Measurements from ENCODE around the gene GPR22. TPM values are rescaled to one million over a fixed set of nuclear protein-coding genes. Genes with fewer than 3 reads are reported as not detected.

The GPR22 gene
- total and polyA plus RNA-seq, 10 of the 15 experiments (the other 5 are each of a cell fraction or from before 2014, with no cell fraction given) = 0.11 to 0.71 (median 0.47) TPM; not detected in 6

DNA sequence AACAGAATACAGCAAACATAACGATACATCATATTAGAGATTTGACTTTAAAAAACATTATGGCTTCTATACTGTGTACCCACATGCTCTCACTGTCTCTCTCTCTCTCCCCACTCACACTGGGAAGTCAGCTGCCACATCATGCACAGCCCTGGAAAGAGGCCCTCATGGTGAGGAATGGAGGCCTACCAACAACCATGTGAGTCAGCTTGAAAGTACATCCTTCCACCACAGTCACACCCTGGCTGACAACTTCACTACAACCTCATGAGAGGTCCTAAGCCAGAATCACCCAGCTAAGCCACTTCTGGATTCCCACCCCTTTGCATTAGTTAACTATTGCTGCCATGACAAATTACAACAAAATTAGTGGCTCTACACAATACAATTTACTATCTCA is 23.3 kb upstream of the GPR22 start (continued):
- TF ChIP-seq, protein P1, sequence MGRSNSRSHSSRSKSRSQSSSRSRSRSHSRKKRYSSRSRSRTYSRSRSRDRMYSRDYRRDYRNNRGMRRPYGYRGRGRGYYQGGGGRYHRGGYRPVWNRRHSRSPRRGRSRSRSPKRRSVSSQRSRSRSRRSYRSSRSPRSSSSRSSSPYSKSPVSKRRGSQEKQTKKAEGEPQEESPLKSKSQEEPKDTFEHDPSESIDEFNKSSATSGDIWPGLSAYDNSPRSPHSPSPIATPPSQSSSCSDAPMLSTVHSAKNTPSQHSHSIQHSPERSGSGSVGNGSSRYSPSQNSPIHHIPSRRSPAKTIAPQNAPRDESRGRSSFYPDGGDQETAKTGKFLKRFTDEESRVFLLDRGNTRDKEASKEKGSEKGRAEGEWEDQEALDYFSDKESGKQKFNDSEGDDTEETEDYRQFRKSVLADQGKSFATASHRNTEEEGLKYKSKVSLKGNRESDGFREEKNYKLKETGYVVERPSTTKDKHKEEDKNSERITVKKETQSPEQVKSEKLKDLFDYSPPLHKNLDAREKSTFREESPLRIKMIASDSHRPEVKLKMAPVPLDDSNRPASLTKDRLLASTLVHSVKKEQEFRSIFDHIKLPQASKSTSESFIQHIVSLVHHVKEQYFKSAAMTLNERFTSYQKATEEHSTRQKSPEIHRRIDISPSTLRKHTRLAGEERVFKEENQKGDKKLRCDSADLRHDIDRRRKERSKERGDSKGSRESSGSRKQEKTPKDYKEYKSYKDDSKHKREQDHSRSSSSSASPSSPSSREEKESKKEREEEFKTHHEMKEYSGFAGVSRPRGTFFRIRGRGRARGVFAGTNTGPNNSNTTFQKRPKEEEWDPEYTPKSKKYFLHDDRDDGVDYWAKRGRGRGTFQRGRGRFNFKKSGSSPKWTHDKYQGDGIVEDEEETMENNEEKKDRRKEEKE (IDR thresholded peaks at IDR 0.05) = no peak
- TF ChIP-seq SMAD1 (IDR thresholded peaks at IDR 0.05; ENCODE audit: low read depth, partially characterized antibody) (no peak), SIN3A (IDR thresholded peaks at IDR 0.05; ENCODE audit: low read depth, low read length) (no peak), RCOR1 (conservative IDR thresholded peaks at IDR 0.05; ENCODE audit: low read depth, low read length) (no peak), HCFC1 (IDR thresholded peaks at IDR 0.05; ENCODE audit: low read length) (no peak)
- TF ChIP-seq, protein P2, sequence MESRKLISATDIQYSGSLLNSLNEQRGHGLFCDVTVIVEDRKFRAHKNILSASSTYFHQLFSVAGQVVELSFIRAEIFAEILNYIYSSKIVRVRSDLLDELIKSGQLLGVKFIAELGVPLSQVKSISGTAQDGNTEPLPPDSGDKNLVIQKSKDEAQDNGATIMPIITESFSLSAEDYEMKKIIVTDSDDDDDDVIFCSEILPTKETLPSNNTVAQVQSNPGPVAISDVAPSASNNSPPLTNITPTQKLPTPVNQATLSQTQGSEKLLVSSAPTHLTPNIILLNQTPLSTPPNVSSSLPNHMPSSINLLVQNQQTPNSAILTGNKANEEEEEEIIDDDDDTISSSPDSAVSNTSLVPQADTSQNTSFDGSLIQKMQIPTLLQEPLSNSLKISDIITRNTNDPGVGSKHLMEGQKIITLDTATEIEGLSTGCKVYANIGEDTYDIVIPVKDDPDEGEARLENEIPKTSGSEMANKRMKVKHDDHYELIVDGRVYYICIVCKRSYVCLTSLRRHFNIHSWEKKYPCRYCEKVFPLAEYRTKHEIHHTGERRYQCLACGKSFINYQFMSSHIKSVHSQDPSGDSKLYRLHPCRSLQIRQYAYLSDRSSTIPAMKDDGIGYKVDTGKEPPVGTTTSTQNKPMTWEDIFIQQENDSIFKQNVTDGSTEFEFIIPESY (IDR thresholded peaks at IDR 0.05) = no peak

DNA sequence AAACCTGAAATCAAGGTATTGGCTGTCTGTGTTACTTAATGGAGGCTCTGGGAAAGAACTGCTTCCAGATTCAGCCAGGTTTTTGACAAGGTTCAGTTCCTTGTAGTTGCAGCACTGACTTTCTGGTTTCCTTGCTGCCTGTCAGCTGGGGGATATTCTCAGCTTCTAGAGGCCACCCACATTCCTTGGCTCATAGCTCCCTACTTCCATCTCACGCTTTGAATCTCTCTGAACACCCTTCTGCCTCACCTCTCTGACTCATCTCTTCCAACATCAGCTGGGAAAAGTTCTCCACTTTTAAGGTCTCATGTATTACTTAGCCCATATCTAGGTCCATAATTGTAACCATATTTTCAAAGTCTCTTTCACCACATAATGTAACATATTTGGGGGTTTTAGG is 22.9 kb upstream of the GPR22 start:
- ChIA-PET CTCF (no interaction called here), SMC1A (ENCODE audit: uncharacterized antibody, unreplicated experiment) (interaction anchor here (1.4 kb wide), 1 partner anchor 10 kb away, joined by 3 read pairs; no protein-coding TSS in a partner anchor), POLR2A (interaction anchor here (0.5 kb wide), 1 partner anchor 84 kb away, joined by 4 read pairs; no protein-coding TSS in a partner anchor), RAD21 (ENCODE audit: unreplicated experiment) (no interaction called here)
- in situ Hi-C loops (cut with MboI) (no loop called here), intact Hi-C loops (cut with micrococcal nuclease; ENCODE audit: unreplicated experiment) (no loop called here)
- 100% methylated on average over 1 of the region's 1 CpG for WGBS (ENCODE audit: insufficient coverage, insufficient replicate concordance, low lambda C conversion rate, missing lambda C conversion rate)
- Histone ChIP-seq H3K4me1 (ENCODE audit: control insufficient read depth, insufficient read depth, low read length) (no peaks in the 10 kb centered on the region), H3K9me3 (replicated peaks; ENCODE audit: control insufficient read depth, insufficient read depth, low read length) (peaks cover 1% of the 10 kb centered on the region; the same call in 1 of the 3 replicates), H3K27ac (ENCODE audit: control insufficient read depth, insufficient read depth) (no peak overlapping the region), H3K27me3 (replicated peaks in 1 of 2; ENCODE audit: control insufficient read depth in 2 of 2, insufficient read depth in 2 of 2, low read length in 1 of 2) (no peaks in the 10 kb centered on the region), H4K20me1 (ENCODE audit: control insufficient read depth, insufficient read depth) (no peaks in the 10 kb centered on the region), H3K4me3 (no peak overlapping the region), H3K36me3 (ENCODE audit: control insufficient read depth in 2 of 2, insufficient read depth in 2 of 2, low read length in 1 of 2) (no peaks in the 10 kb centered on the region), H2AFZ (ENCODE audit: control insufficient read depth, low read depth, low read length) (no peak overlapping the region), H3K79me2 (ENCODE audit: control insufficient read depth, insufficient read depth, low read length) (no peaks in the 10 kb centered on the region), H3K9ac (ENCODE audit: control insufficient read depth, insufficient read depth, low read length) (no peak overlapping the region), H3K4me2 (ENCODE audit: control insufficient read depth, insufficient read depth) (no peak overlapping the region)
- ATAC-seq (no peak), FAIRE-seq (no peak), DNase-seq (ENCODE audit: low read depth, low spot score) (no peak)
- no TSS peak for BruUV-seq (replicated peaks)
- TF ChIP-seq IKZF2 (IDR thresholded peaks at IDR 0.05) = no peak
- TF ChIP-seq JUND (IDR thresholded peaks at IDR 0.05; ENCODE audit: low read depth, low read length) = no peak
- no peak for TF ChIP-seq SUPT20H (IDR thresholded peaks at IDR 0.05; ENCODE audit: borderline replicate concordance, control insufficient read depth, low read depth, low read length)
- TF ChIP-seq TCF7 (IDR thresholded peaks at IDR 0.05; ENCODE audit: borderline replicate concordance) = no peak
- no peak for TF ChIP-seq GATAD2B (conservative IDR thresholded peaks at IDR 0.05; ENCODE audit: low read depth)
- TF ChIP-seq, protein P3, sequence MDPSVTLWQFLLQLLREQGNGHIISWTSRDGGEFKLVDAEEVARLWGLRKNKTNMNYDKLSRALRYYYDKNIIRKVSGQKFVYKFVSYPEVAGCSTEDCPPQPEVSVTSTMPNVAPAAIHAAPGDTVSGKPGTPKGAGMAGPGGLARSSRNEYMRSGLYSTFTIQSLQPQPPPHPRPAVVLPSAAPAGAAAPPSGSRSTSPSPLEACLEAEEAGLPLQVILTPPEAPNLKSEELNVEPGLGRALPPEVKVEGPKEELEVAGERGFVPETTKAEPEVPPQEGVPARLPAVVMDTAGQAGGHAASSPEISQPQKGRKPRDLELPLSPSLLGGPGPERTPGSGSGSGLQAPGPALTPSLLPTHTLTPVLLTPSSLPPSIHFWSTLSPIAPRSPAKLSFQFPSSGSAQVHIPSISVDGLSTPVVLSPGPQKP (IDR thresholded peaks at IDR 0.05; ENCODE audit: low read depth, low read length) = no peak
- no peak for TF ChIP-seq POU2F2 (IDR thresholded peaks at IDR 0.05; ENCODE audit: borderline replicate concordance, low read depth, low read length)
- TF ChIP-seq, protein P4, sequence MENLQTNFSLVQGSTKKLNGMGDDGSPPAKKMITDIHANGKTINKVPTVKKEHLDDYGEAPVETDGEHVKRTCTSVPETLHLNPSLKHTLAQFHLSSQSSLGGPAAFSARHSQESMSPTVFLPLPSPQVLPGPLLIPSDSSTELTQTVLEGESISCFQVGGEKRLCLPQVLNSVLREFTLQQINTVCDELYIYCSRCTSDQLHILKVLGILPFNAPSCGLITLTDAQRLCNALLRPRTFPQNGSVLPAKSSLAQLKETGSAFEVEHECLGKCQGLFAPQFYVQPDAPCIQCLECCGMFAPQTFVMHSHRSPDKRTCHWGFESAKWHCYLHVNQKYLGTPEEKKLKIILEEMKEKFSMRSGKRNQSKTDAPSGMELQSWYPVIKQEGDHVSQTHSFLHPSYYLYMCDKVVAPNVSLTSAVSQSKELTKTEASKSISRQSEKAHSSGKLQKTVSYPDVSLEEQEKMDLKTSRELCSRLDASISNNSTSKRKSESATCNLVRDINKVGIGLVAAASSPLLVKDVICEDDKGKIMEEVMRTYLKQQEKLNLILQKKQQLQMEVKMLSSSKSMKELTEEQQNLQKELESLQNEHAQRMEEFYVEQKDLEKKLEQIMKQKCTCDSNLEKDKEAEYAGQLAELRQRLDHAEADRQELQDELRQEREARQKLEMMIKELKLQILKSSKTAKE (IDR thresholded peaks at IDR 0.05; ENCODE audit: low read depth, poor library complexity, severe bottlenecking) = no peak
- no peak for TF ChIP-seq SMAD1 (IDR thresholded peaks at IDR 0.05; ENCODE audit: low read depth, partially characterized antibody)
- TF ChIP-seq SREBF1 (IDR thresholded peaks at IDR 0.05; ENCODE audit: low read length) = no peak

Data from GM12878 (cell line).